K562 (cell line): ENCODE results near the gene HIVEP2.

Experiments
- HDAC2 ChIP-seq: fragments of 450-650 bp; IDR thresholded peaks from 2 replicates; pipeline ENCODE4 v1.6.1; 2016; ENCODE audit warnings: mild to moderate bottlenecking
- HDGF ChIP-seq: fragments of 450-650 bp; IDR thresholded peaks from 2 replicates; pipeline ENCODE4 v1.6.1; 2016
- MAFK ChIP-seq: IDR thresholded peaks from 2 replicates; pipeline ENCODE4 v1.6.1; 2011; ENCODE audit warnings: low read length, improper control_type of control experiment
- NCOR1 ChIP-seq: fragments of 450-650 bp; IDR thresholded peaks from 2 replicates; pipeline ENCODE4 v1.6.1; 2016; ENCODE audit warnings: mild to moderate bottlenecking, moderate library complexity
- TAF15 ChIP-seq: fragments of 200-400 bp; formaldehyde crosslinking; IDR thresholded peaks from 2 replicates; pipeline ENCODE4 v1.6.1; 2017; ENCODE audit warnings: mild to moderate bottlenecking, low read depth, low read length, moderate library complexity
- ZC3H4 ChIP-seq: sonication (generic); formaldehyde crosslinking; IDR thresholded peaks from 2 replicates; pipeline ENCODE4 v1.9.0; 2021; ENCODE audit warnings: missing genetic modification reagents, borderline replicate concordance
- TF ChIP-seq, protein P1 (sequence below), 3 experiments: fragments of 200-800 bp in 1 of 3; sonication (Bioruptor generic) in 1 of 3; sonication (generic) in 1 of 3; formaldehyde crosslinking in 1 of 3; IDR thresholded peaks; 2 replicates each; pipeline versions ENCODE4 v1.6.1 to v1.8.0; 2016 to 2022; ENCODE audit warnings: mild to moderate bottlenecking in 2 of 3, missing compliant biosample characterization in 2 of 3, missing genetic modification characterization in 2 of 3, missing genetic modification reagents in 1 of 3
- TF ChIP-seq, protein P2 (sequence below), 3 experiments: IDR thresholded peaks in 2 of 3; conservative IDR thresholded peaks in 1 of 3; 2 replicates each; pipeline ENCODE4 v1.5.1; 2011 to 2012; ENCODE audit warnings: low read length in 3 of 3, mild to moderate bottlenecking in 3 of 3, control low read depth in 2 of 3, improper control_type of control experiment in 1 of 3, inconsistent platforms in 1 of 3, low read depth in 1 of 3, mixed read lengths in 1 of 3, moderate library complexity in 1 of 3; ENCODE audit not compliant: insufficient read depth in 2 of 3
- TF ChIP-seq, protein P3 (sequence below), 2 experiments: fragments of 450-650 bp; IDR thresholded peaks; 2 replicates each; pipeline ENCODE4 v1.6.1; 2018; ENCODE audit warnings: mild to moderate bottlenecking in 2 of 2, low read depth in 1 of 2; ENCODE audit not compliant: partially characterized antibody in 2 of 2
- TF ChIP-seq, protein P4 (sequence below): sonication (generic); formaldehyde crosslinking; IDR thresholded peaks from 2 replicates; pipeline ENCODE4 v1.8.1; 2023; ENCODE audit warnings: mild to moderate bottlenecking, missing genetic modification reagents
- TF ChIP-seq, protein P5 (sequence below): sonication (generic); formaldehyde crosslinking; IDR thresholded peaks from 2 replicates; pipeline ENCODE4 v1.8.1; 2023; ENCODE audit warnings: mild to moderate bottlenecking, missing genetic modification reagents

DNA sequence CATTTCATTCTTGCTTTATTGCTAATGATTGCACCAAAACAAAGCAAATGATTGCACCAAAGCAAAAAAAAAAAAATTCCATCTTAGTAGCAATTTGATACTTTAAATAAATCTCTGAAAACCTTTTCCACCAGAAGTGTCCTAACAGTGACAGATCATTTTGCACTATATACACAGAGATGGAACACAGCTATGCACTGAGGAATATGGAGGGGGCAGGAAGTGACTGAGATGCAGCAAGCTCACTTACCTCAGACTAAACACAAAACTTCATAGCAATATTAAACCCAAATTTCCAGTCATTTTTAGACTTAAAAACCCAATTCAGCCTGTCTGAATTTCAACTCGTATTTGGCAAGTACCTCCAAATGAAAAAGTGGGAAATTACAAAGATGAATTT lies 41.2 kb downstream of the HIVEP2 start:
- TF ChIP-seq MAFK (no peak), NCOR1 (no peak), TAF15 (no peak), HDGF (no peak), ZC3H4 (CRISPR knock-in tag) (no peak), HDAC2 (no peak)
- TF ChIP-seq, protein P1, sequence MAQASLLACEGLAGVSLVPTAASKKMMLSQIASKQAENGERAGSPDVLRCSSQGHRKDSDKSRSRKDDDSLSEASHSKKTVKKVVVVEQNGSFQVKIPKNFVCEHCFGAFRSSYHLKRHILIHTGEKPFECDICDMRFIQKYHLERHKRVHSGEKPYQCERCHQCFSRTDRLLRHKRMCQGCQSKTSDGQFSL (CRISPR knock-in tag; IDR thresholded peaks at IDR 0.05) = no peak
- TF ChIP-seq, protein P1 (tag; IDR thresholded peaks at IDR 0.05) = no peak
- TF ChIP-seq, protein P2, sequence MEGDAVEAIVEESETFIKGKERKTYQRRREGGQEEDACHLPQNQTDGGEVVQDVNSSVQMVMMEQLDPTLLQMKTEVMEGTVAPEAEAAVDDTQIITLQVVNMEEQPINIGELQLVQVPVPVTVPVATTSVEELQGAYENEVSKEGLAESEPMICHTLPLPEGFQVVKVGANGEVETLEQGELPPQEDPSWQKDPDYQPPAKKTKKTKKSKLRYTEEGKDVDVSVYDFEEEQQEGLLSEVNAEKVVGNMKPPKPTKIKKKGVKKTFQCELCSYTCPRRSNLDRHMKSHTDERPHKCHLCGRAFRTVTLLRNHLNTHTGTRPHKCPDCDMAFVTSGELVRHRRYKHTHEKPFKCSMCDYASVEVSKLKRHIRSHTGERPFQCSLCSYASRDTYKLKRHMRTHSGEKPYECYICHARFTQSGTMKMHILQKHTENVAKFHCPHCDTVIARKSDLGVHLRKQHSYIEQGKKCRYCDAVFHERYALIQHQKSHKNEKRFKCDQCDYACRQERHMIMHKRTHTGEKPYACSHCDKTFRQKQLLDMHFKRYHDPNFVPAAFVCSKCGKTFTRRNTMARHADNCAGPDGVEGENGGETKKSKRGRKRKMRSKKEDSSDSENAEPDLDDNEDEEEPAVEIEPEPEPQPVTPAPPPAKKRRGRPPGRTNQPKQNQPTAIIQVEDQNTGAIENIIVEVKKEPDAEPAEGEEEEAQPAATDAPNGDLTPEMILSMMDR (IDR thresholded peaks at IDR 0.05 in 2 of 3, conservative IDR thresholded peaks at IDR 0.05 in 1 of 3; ENCODE audit: insufficient read depth in 2 of 3, low read depth in 1 of 3, low read length in 3 of 3) = no peak
- TF ChIP-seq, protein P3, sequence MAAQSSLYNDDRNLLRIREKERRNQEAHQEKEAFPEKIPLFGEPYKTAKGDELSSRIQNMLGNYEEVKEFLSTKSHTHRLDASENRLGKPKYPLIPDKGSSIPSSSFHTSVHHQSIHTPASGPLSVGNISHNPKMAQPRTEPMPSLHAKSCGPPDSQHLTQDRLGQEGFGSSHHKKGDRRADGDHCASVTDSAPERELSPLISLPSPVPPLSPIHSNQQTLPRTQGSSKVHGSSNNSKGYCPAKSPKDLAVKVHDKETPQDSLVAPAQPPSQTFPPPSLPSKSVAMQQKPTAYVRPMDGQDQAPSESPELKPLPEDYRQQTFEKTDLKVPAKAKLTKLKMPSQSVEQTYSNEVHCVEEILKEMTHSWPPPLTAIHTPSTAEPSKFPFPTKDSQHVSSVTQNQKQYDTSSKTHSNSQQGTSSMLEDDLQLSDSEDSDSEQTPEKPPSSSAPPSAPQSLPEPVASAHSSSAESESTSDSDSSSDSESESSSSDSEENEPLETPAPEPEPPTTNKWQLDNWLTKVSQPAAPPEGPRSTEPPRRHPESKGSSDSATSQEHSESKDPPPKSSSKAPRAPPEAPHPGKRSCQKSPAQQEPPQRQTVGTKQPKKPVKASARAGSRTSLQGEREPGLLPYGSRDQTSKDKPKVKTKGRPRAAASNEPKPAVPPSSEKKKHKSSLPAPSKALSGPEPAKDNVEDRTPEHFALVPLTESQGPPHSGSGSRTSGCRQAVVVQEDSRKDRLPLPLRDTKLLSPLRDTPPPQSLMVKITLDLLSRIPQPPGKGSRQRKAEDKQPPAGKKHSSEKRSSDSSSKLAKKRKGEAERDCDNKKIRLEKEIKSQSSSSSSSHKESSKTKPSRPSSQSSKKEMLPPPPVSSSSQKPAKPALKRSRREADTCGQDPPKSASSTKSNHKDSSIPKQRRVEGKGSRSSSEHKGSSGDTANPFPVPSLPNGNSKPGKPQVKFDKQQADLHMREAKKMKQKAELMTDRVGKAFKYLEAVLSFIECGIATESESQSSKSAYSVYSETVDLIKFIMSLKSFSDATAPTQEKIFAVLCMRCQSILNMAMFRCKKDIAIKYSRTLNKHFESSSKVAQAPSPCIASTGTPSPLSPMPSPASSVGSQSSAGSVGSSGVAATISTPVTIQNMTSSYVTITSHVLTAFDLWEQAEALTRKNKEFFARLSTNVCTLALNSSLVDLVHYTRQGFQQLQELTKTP (IDR thresholded peaks at IDR 0.05; ENCODE audit: low read depth in 1 of 2, partially characterized antibody in 2 of 2) = no peak
- TF ChIP-seq, protein P4, sequence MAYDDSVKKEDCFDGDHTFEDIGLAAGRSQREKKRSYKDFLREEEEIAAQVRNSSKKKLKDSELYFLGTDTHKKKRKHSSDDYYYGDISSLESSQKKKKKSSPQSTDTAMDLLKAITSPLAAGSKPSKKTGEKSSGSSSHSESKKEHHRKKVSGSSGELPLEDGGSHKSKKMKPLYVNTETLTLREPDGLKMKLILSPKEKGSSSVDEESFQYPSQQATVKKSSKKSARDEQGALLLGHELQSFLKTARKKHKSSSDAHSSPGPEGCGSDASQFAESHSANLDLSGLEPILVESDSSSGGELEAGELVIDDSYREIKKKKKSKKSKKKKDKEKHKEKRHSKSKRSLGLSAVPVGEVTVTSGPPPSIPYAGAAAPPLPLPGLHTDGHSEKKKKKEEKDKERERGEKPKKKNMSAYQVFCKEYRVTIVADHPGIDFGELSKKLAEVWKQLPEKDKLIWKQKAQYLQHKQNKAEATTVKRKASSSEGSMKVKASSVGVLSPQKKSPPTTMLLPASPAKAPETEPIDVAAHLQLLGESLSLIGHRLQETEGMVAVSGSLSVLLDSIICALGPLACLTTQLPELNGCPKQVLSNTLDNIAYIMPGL (CRISPR knock-in tag) = no peak
- TF ChIP-seq, protein P5, sequence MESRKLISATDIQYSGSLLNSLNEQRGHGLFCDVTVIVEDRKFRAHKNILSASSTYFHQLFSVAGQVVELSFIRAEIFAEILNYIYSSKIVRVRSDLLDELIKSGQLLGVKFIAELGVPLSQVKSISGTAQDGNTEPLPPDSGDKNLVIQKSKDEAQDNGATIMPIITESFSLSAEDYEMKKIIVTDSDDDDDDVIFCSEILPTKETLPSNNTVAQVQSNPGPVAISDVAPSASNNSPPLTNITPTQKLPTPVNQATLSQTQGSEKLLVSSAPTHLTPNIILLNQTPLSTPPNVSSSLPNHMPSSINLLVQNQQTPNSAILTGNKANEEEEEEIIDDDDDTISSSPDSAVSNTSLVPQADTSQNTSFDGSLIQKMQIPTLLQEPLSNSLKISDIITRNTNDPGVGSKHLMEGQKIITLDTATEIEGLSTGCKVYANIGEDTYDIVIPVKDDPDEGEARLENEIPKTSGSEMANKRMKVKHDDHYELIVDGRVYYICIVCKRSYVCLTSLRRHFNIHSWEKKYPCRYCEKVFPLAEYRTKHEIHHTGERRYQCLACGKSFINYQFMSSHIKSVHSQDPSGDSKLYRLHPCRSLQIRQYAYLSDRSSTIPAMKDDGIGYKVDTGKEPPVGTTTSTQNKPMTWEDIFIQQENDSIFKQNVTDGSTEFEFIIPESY (CRISPR knock-in tag) = no peak
